Endothelial cell of umbilical vein (primary cell): ENCODE results near the gene RUVBL1. TPM values are rescaled to one million over a fixed set of nuclear protein-coding genes. Genes with fewer than 3 reads are reported as not detected.

Experiments
- BruUV-seq: library from RNA; stranded (reverse); fragments of 400-500 nt; replicated peaks from 2 replicates; lab custom pipeline; 2021; lab: Mats Ljungman, UMichigan
- CTCF ChIA-PET: fragments of 300-600, 350-600 bp; sonication (Branson Sonifier 250); formaldehyde crosslinking; loops from one replicate; lab custom pipeline; 2021; ENCODE audit warnings: antibody characterized with exemption, inconsistent platforms; lab: Charles Lee
- POLR2A ChIA-PET: fragments of 300-600, 350-600 bp; sonication (Branson Sonifier 250); formaldehyde crosslinking; loops from one replicate; lab custom pipeline; 2021; ENCODE audit warnings: antibody characterized with exemption, inconsistent platforms; lab: Charles Lee
- DNase-seq: peaks from one replicate; pipeline ENCODE4 v3.0.0-alpha.2; 2011; ENCODE audit warnings: low read depth, low spot score
- FAIRE-seq: peaks from 2 replicates; lab custom pipeline; 2011; peaks lifted over from hg19 to GRCh38; lab: Jason Lieb, UNC
- H2AFZ ChIP-seq: 2 replicates; pipeline ENCODE4 v1.6.0; 2012; ENCODE audit warnings: low read depth, low read length, control low read depth, inconsistent platforms
- H3K27ac ChIP-seq: 2 replicates; pipeline ENCODE4 v1.5.1; 2011; ENCODE audit warnings: low read depth, mild to moderate bottlenecking, control low read depth, low read length, moderate library complexity; ENCODE audit not compliant: insufficient read depth
- H3K27me3 ChIP-seq, 2 experiments: 2 replicates each; pipeline versions ENCODE4 v1.6.0 to v1.6.1; 2011; ENCODE audit warnings: low read length in 2 of 2, mixed read lengths in 1 of 2; ENCODE audit not compliant: control insufficient read depth in 2 of 2, insufficient read depth in 2 of 2
- H3K36me3 ChIP-seq, 2 experiments: 2 replicates in 1 of 2; 3 replicates in 1 of 2; pipeline ENCODE4 v1.5.1; 2011; ENCODE audit warnings: low read length in 2 of 2, mild to moderate bottlenecking in 1 of 2, moderate library complexity in 1 of 2; ENCODE audit not compliant: control insufficient read depth in 2 of 2, insufficient read depth in 2 of 2; ENCODE audit errors: extremely low read depth in 1 of 2
- H3K4me1 ChIP-seq: 3 replicates; pipeline ENCODE4 v1.5.1; 2011; ENCODE audit warnings: mild to moderate bottlenecking, low read length; ENCODE audit not compliant: control insufficient read depth, insufficient read depth; ENCODE audit errors: extremely low read depth
- H3K4me2 ChIP-seq: 2 replicates; pipeline ENCODE4 v1.6.1; 2011; ENCODE audit warnings: low read length, control low read depth, mixed read lengths; ENCODE audit not compliant: insufficient read depth
- H3K4me3 ChIP-seq, 3 experiments: fragments of 200-600 bp in 1 of 3; sonication (generic), shearing (Covaris generic) in 1 of 3; replicated peaks in 1 of 3; 2 replicates each; pipeline ENCODE4 v1.5.1; 2011 to 2016; ENCODE audit warnings: control low read depth in 3 of 3, low read length in 3 of 3, mild to moderate bottlenecking in 2 of 3, inconsistent platforms in 1 of 3, low read depth in 1 of 3, moderate library complexity in 1 of 3; ENCODE audit not compliant: insufficient read depth in 1 of 3
- H3K79me2 ChIP-seq: 2 replicates; pipeline ENCODE4 v1.6.0; 2012; ENCODE audit warnings: low read length, inconsistent platforms; ENCODE audit not compliant: control insufficient read depth, insufficient read depth
- H3K9ac ChIP-seq: replicated peaks from 2 replicates; pipeline ENCODE3; 2011; ENCODE audit warnings: low read length, control low read depth; ENCODE audit not compliant: insufficient read depth; ENCODE audit errors: extremely low read depth
- H3K9me1 ChIP-seq: replicated peaks from 3 replicates; pipeline ENCODE4 v1.6.0; 2011; ENCODE audit warnings: mild to moderate bottlenecking, low read length; ENCODE audit not compliant: control insufficient read depth, insufficient read depth; ENCODE audit errors: extremely low read depth
- H3K9me3 ChIP-seq: replicated peaks from 2 replicates; pipeline ENCODE4 v1.5.1; 2012; ENCODE audit warnings: low read length, inconsistent platforms; ENCODE audit not compliant: control insufficient read depth, insufficient read depth
- H4K20me1 ChIP-seq: replicated peaks from 2 replicates; pipeline ENCODE3; 2011; ENCODE audit warnings: mild to moderate bottlenecking, low read length; ENCODE audit not compliant: control insufficient read depth, insufficient read depth; ENCODE audit errors: extremely low read depth
- GATA2 ChIP-seq: IDR thresholded peaks from 2 replicates; pipeline ENCODE4 v1.7.0; 2011; ENCODE audit warnings: low read depth, mild to moderate bottlenecking, moderate library complexity, mixed read lengths, low read length; ENCODE audit not compliant: insufficient read length, insufficient read depth
- POLR2A ChIP-seq: IDR thresholded peaks from 2 replicates; pipeline ENCODE4 v1.6.1; 2012; ENCODE audit warnings: low read depth, mild to moderate bottlenecking, control low read depth, low read length
- dilution Hi-C: fragments of 300-500 bp; cut with MboI; formaldehyde crosslinking; loops from one replicate; pipeline ENCODE4 v1.15.0; 2019; ENCODE audit warnings: low sequenced_read_pairs; ENCODE audit not compliant: extremely low pct_ligation_motif_present
- intact Hi-C: fragments of 100-400 bp; cut with micrococcal nuclease; formaldehyde crosslinking; loops from one replicate; pipeline ENCODE4 v1.10.0; 2022
- polyA plus RNA-seq, 4 experiments: library from polyadenylated mRNA; depleted of rRNA in 3 of 4; stranded (reverse) in 3 of 4; unstranded in 1 of 4; fragments of >200 nt; gene quantifications; 2 replicates each; pipeline versions ENCODE4 v1.2.1 to v1.2.3, GENCODE V29; 2011 to 2012; ENCODE audit warnings: missing spikeins in 1 of 4
- total RNA-seq: library from RNA; stranded (reverse); gene quantifications from 2 replicates; pipeline ENCODE4 v1.2.3, GENCODE V29; 2021
- TF ChIP-seq, protein P1 (sequence below), 2 donors: IDR thresholded peaks; 1 replicate in 1 of 2; 2 replicates in 1 of 2; pipeline ENCODE4 v1.5.1; 2011; ENCODE audit warnings: low read length in 2 of 2, mild to moderate bottlenecking in 2 of 2, moderate library complexity in 2 of 2, control low read depth in 1 of 2, inconsistent platforms in 1 of 2, low read depth in 1 of 2; ENCODE audit not compliant: insufficient read depth in 1 of 2; ENCODE audit errors: extremely low read depth in 1 of 2
- TF ChIP-seq, protein P2 (sequence below): IDR thresholded peaks from 2 replicates; pipeline ENCODE4 v1.6.1; 2011; ENCODE audit not compliant: insufficient read depth, insufficient read length

Gene RUVBL1
- total and polyA plus RNA-seq, 2 donors (not counting 3 experiments of a cell fraction or from before 2014, with no cell fraction given), result 52.5 to 58.5 TPM

DNA sequence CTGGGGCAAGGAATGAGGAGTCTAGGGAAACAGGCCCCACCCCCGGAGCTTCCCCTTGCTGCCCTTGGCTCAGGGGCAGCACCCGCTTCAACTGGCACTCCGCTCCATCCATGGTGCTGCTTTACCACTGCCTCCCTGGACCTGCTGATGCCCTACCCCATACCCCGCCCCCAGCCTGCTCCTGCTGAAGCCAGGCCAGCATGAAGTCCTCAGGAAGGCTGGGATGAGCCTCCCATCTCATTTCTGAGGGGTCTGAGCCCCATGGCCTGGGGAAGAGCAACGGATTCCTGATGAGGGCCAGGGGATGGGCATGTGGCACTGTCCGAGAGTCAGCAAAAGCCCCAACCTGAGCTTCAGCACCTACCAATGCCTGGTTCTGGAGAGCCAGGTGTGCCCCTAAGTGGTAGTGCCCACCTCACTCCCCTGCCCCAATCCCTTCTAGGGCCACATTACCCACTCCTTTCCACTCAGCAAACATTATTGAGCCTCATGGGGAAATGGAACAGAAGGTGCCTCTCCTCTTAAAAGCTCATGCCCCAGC lies 50.4 kb downstream of the RUVBL1 start:
- peak overlapping the region; percentile 77 for H3K27ac ChIP-seq
- no peak for DNase-seq
- dilution Hi-C loops, result no loop called here

DNA sequence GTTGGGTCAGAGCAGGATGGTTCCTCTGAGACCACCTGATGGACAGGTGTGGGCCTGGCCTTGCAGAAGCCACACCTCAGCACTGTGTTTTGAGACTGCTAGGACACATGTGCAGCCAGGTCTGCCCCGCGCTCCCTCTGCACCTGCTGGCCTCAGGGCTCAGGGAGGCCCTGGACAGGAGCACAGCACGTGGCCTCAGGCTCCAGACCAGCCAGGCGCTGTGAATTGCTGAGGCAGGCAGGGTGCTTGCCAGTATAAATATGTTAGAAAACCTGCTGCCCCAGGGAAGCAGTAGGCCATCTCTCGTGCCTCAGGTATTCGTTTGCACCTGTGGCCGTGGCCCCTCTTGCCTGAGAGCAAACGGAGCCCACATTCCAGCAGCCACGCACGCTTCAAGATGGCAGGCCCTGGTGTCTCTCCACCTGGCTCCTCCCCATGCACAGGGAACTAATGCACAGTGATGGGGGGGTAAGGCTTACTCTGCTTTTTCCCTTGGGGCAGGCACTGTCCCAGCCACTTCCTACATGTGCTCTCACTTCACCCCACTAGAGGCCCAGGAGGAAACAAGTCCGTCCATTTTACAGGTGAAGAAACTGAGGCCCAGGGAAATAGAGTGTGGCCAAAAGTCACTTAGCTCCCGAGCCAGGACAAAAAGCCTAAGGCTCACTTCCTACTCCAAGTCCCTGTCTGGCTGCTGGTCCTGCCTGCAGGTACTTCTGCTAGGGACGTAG lies 51.0 kb downstream of the RUVBL1 start:
- H3K27ac ChIP-seq, result peak overlapping the region; percentile 77
- H3K9me1 ChIP-seq, result no peaks in the 10 kb centered on the region
- intact Hi-C loops (loop anchor here (2.0 kb wide), 1 partner anchor 18 kb away; no protein-coding TSS in a partner anchor), dilution Hi-C loops (no loop called here)
- no peaks in the 10 kb centered on the region for H3K27me3 ChIP-seq
- no peak overlapping the region for H2AFZ ChIP-seq
- H3K9me3 ChIP-seq, result no peaks in the 10 kb centered on the region
- DNase-seq, result no peak
- ChIA-PET CTCF (interaction anchor here (0.9 to 2.2 kb wide), 4 partner anchors 17 to 154 kb away, joined by 3 to 44 read pairs (median 7); no protein-coding TSS in a partner anchor), POLR2A (no interaction called here)
- peaks cover 32 to 47% of the 10 kb centered on the region in 2 experiments for H3K36me3 ChIP-seq
- H4K20me1 ChIP-seq, result no peaks in the 10 kb centered on the region
- H3K79me2 ChIP-seq, result peaks cover 20% of the 10 kb centered on the region
- TF ChIP-seq, protein P1, sequence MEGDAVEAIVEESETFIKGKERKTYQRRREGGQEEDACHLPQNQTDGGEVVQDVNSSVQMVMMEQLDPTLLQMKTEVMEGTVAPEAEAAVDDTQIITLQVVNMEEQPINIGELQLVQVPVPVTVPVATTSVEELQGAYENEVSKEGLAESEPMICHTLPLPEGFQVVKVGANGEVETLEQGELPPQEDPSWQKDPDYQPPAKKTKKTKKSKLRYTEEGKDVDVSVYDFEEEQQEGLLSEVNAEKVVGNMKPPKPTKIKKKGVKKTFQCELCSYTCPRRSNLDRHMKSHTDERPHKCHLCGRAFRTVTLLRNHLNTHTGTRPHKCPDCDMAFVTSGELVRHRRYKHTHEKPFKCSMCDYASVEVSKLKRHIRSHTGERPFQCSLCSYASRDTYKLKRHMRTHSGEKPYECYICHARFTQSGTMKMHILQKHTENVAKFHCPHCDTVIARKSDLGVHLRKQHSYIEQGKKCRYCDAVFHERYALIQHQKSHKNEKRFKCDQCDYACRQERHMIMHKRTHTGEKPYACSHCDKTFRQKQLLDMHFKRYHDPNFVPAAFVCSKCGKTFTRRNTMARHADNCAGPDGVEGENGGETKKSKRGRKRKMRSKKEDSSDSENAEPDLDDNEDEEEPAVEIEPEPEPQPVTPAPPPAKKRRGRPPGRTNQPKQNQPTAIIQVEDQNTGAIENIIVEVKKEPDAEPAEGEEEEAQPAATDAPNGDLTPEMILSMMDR (IDR thresholded peaks at IDR 0.05; ENCODE audit: extremely low read depth in 1 of 2, insufficient read depth in 1 of 2, low read depth in 1 of 2, low read length in 2 of 2), result no peak
- no peak for TF ChIP-seq GATA2
- H3K4me3 ChIP-seq, result no peak overlapping the region
- BruUV-seq, result no TSS peak
- H3K4me2 ChIP-seq, result no peak overlapping the region
- H3K9ac ChIP-seq, result no peak overlapping the region
- H3K4me1 ChIP-seq, result peaks cover 46% of the 10 kb centered on the region
- no peak for FAIRE-seq

More for the DNA sequence above, 50.4 kb downstream of the RUVBL1 start:
- intact Hi-C loops, result loop anchor here (2.0 kb wide), 1 partner anchor 18 kb away; no protein-coding TSS in a partner anchor
- peak; percentile 20 for TF ChIP-seq POLR2A
- TF ChIP-seq, protein P2, sequence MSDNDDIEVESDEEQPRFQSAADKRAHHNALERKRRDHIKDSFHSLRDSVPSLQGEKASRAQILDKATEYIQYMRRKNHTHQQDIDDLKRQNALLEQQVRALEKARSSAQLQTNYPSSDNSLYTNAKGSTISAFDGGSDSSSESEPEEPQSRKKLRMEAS, result no peak
- Histone ChIP-seq H3K9me3 (no peaks in the 10 kb centered on the region), H3K4me2 (peak overlapping the region; percentile 65), H4K20me1 (no peaks in the 10 kb centered on the region), H3K79me2 (peaks cover 20% of the 10 kb centered on the region), H3K9ac (peak overlapping the region; percentile 26), H3K9me1 (no peaks in the 10 kb centered on the region), H3K4me3 (no peak overlapping the region), H2AFZ (no peak overlapping the region), H3K36me3 (peaks cover 27 to 42% of the 10 kb centered on the region in 2 experiments), H3K4me1 (peaks cover 46% of the 10 kb centered on the region), H3K27me3 (no peaks in the 10 kb centered on the region)
- CTCF ChIA-PET, result interaction anchor here (0.7 to 2.2 kb wide), 15 partner anchors 13 to 498 kb away, joined by 3 to 44 read pairs (median 4); partner anchors contain the start of gene RUVBL1
- no peak for FAIRE-seq
- POLR2A ChIA-PET, result interaction anchor here (1.1 kb wide), 1 partner anchor 806 kb away, joined by 4 read pairs; the partner anchor contains the start of gene ACAD9
- no TSS peak for BruUV-seq
